Measurements from ENCODE around the gene CMBL.
A peak's percentile ranks its signal among the peaks of the same experiment; 100 is the strongest.

CMBL gene

GRCh38 chr5:10310066-10310779 lies 2.5 kb upstream of the CMBL start:
- DNase-seq (ENCODE audit: low read depth in 2 of 2), result no peak

GRCh38 chr5:10308844-10309243 lies 1.1 kb upstream of the CMBL start:
- no peak for DNase-seq (ENCODE audit: low read depth in 2 of 2)

GRCh38 chr5:10306806-10307205 lies 896 bp downstream of the CMBL start:
- DNase-seq (ENCODE audit: low read depth in 2 of 2), result no peak

- no peak for DNase-seq (ENCODE audit: low read depth in 2 of 2)
These were observed 1.6 kb downstream of the CMBL start for GRCh38 chr5:10306114-10306513.

- DNase-seq (ENCODE audit: low read depth in 2 of 2), result no peak
These were observed 2.8 kb downstream of the CMBL start for GRCh38 chr5:10304932-10305331.

GRCh38 chr5:10303699-10304170 lies 4.0 kb downstream of the CMBL start:
- DNase-seq (ENCODE audit: low read depth in 2 of 2), result no peak

GRCh38 chr5:10303201-10303600 lies 4.5 kb downstream of the CMBL start:
- no peak for DNase-seq (ENCODE audit: low read depth in 2 of 2)

GRCh38 chr5:10301842-10302610 lies 5.7 kb downstream of the CMBL start:
- DNase-seq (ENCODE audit: low read depth in 2 of 2), result no peak

- no peak for DNase-seq (ENCODE audit: low read depth in 2 of 2)
These were observed 6.4 kb downstream of the CMBL start for GRCh38 chr5:10301266-10301665.

GRCh38 chr5:10300246-10300645 lies 7.5 kb downstream of the CMBL start:
- no peak for DNase-seq (ENCODE audit: low read depth in 2 of 2)

GRCh38 chr5:10297646-10298204 lies 10.0 kb downstream of the CMBL start:
- no peak for DNase-seq (ENCODE audit: low read depth in 2 of 2)

GRCh38 chr5:10295619-10296326 lies 11.9 kb downstream of the CMBL start:
- DNase-seq (ENCODE audit: low read depth in 2 of 2), result no peak

GRCh38 chr5:10293907-10294662 lies 13.6 kb downstream of the CMBL start:
- DNase-seq (ENCODE audit: low read depth in 2 of 2), result no peak

GRCh38 chr5:10291692-10292339 lies 15.9 kb downstream of the CMBL start:
- DNase-seq (ENCODE audit: low read depth in 2 of 2), result no peak

GRCh38 chr5:10290438-10290837 lies 17.3 kb downstream of the CMBL start:
- DNase-seq (ENCODE audit: low read depth in 2 of 2), result no peak

- DNase-seq (ENCODE audit: low read depth in 2 of 2), result no peak
These were observed 17.7 kb downstream of the CMBL start for GRCh38 chr5:10289991-10290390.

GRCh38 chr5:10289353-10289752 lies 18.3 kb downstream of the CMBL start:
- DNase-seq (ENCODE audit: low read depth in 2 of 2), result no peak

GRCh38 chr5:10288592-10289219 lies 19.0 kb downstream of the CMBL start:
- peak; percentile 16 to 41 for DNase-seq (ENCODE audit: low read depth in 2 of 2)

GRCh38 chr5:10286862-10287227 lies 20.9 kb downstream of the CMBL start:
- DNase-seq (ENCODE audit: low read depth in 2 of 2), result no peak

- DNase-seq (ENCODE audit: low read depth in 2 of 2), result no peak
These were observed 21.4 kb downstream of the CMBL start for GRCh38 chr5:10286162-10286861.
